NCI-H446 treated with DMSO at 0.1 percent for 48 hours (cell line): Measurements from ENCODE around the gene MCRS1.

Experiments used
- DNase-seq: peaks from one replicate; lab custom pipeline; 2025; lab: John Stamatoyannopoulos, UW

Gene MCRS1

DNA sequence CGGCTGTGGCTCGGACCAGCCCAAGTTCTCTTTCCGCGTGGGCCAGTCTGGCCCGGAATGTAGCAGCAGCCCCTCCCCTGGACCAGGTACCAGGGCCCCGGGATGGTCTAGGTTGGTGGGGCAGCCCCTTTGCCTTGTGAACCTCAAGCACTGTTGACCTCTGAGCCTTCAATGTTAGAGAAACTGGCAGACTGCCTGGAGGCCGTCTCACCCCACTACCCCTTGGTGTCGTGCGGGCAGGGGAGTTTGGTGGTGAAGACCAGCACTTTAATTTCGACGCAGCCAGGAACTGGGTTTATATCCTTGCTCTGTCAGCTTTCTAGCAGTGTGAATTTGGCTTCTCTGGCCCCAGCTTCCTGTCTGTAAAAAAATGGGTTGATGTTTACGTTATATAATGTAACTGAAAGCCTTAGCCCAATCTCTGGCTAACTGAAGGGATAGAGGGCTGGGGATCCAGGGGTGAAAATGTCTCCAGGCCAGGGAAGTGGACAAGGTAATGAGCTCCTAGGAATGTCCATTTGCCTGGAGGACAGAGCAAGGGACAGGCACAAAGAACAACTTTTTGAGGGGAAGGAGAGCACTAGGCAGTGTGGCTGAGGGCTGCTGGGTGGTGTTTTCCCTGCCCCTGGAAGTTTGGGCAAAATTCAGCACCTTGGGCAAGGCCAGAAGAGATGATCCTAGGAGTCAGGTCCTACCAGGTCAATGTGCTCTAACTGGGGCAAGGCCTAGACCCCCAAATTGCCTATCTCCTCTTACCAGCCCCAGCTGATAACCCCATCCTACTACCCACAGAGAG, 11.4 kb downstream of the MCRS1 start:
- DNase-seq: no peak

DNA sequence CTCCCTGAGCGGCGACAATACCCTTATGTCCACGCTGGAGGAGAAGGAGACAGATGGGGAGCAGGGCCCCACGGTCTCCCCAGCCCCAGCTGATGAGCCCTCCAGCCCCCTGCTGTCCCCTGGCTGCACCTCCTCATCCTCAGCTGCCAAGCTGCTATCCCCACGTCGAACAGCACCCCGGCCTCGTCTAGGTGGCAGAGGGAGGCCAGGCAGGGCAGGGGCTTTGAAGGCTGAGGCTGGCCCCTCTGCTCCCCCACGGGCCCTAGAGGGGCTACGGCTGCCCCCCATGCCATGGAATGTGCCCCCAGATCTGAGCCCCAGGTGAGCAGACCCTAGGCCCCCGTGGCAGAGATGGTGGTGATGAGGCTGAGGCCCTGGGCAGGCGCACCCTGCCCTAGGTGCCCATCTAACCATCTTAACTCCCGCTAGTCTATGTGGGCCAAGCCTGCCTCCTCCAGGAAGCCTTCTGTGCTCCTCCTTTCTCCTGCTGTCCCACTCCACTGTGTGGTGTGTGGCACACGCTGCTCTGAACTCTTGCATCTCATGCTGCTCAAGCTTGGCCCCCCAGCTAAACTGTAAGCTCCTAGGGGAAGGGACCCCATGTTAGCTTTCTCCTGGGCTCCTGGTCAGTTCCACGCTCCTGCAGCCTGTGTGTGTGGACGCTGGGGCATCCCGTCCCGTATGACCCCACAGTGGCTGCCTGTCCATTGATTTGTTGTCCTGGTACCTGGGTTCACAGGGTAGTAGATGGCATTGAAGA, 12.1 kb downstream of the MCRS1 start:
- no peak for DNase-seq

DNA sequence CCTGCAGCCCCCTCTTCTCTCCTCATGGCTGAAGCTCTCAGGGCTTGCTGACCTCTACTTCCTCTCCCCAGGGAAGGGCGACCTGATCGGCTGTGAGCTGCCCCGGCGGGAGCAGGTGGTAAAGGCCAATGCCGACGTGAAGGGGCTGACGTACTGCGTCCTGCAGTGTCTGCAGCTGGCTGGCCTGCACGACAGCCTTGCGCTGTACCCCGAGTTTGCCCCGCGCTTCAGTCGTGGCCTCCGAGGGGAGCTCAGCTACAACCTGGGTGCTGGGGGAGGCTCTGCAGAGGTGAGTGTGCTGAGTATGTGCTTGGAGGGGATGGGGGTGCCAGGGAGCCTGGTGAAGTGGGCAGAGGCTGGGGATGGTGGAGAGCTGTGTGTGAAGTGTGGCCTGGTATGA, 13.7 kb downstream of the MCRS1 start:
- DNase-seq: no peak

DNA sequence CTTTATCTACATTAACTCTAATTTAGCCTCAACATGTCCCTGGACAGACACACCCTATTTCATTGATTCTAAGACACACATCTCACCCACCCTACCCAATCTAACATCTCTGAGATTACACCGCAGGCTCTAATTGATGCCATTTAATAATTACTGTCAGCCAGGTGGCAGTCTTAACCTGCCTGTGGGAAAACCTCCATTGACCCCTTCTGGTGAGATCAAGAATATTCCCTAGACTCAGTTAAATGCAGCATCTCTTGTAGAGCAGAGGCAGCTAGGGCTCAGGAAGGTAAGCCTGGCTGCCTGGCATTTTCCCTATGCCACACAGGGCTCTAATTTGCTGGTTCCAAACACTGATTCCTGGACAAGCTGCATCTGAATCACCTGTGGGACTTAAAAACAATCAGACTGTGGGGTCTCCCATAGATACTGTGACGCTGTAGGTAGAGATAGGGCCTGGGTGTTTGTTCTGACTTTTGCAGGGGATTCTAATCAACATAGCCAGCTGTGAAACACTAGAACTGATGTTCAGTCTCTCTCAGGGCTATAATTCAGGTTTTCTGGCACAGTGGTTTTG, 14.3 kb downstream of the MCRS1 start:
- no peak for DNase-seq

DNA sequence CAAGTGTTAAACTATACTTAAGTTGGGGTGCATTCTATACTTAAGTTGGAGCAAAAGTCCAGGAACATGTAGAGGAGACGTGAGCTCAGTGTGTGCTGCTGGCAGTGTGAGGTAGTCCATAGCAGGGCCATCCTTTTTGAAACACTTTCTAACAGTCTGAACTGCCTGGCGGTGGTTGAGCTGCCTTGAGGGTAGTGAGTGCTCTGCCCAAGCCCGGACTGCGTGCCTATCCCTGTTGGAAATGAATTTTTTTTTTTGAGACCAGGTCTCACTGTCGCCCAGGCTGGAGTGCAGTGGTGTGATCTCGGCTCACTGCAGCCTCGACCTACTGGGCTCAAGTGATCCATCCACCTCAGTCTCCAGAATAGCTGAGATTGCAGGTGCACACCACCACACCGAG, 15.0 kb downstream of the MCRS1 start:
- DNase-seq: no peak

DNA sequence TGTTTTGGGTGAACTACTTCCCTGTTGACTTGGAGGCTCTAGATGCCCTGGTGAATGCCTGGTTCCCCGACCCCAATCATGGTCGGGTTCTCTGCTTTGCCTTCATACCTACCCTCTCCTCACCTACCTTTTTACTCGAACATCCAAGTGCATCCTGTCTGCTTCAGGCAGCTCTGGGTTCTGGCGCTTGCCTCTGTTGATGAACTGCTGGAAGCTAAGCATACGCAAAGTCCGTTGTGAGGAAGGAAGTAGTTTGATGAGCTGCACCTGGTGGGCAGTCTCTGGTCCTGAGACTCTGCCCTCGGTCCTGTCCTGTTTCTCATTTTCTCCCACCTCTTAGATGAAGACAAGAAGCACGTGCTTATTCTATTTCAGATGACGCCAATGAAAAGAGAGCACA, 15.5 kb downstream of the MCRS1 start:
- DNase-seq: no peak

DNA sequence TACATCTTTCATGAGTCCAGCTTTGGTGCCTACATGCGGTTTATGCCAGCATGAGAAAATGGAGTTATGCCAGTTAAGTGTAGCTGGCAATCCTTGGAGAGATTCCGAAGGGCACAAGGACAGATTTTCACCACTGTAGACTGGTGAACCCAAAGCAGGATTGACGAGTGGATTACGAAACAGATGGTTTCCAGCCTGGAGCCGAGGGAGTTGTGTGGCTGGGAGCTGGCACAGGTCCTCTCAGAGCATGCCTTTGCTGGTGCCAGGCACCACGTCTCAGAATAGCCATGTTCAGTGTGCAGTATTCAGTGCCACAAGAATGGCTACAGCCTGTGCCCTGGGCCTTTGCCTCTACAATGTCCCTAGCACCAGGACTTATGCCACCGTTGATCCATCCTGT, 15.9 kb downstream of the MCRS1 start:
- DNase-seq: no peak

DNA sequence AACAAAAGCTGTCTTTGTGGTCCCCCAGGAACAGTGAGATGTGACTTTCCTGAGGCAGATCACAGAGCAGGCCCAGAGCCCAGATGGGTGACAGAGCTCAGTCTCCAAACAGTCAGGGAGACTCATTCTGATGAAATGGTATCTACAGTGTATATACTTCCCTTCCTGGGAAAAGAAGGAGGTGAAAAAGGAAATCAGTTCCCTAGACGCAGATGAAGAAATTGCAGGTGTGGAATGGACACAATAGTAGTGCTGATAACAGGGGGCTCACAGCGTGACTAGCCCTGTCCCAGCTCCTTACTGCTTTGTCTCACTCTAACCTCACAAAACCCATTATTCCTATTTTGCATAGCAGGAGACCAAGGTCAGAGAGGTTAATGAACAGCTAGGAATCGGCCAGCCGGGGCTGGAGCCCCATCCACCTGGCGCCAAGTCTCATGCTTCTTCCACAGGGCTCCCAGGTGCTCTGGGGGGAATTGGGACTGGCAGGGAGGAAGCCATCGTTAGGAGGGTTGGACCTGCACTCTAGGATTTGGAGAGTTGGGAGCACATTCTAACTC, 17.2 kb downstream of the MCRS1 start:
- DNase-seq: no peak

DNA sequence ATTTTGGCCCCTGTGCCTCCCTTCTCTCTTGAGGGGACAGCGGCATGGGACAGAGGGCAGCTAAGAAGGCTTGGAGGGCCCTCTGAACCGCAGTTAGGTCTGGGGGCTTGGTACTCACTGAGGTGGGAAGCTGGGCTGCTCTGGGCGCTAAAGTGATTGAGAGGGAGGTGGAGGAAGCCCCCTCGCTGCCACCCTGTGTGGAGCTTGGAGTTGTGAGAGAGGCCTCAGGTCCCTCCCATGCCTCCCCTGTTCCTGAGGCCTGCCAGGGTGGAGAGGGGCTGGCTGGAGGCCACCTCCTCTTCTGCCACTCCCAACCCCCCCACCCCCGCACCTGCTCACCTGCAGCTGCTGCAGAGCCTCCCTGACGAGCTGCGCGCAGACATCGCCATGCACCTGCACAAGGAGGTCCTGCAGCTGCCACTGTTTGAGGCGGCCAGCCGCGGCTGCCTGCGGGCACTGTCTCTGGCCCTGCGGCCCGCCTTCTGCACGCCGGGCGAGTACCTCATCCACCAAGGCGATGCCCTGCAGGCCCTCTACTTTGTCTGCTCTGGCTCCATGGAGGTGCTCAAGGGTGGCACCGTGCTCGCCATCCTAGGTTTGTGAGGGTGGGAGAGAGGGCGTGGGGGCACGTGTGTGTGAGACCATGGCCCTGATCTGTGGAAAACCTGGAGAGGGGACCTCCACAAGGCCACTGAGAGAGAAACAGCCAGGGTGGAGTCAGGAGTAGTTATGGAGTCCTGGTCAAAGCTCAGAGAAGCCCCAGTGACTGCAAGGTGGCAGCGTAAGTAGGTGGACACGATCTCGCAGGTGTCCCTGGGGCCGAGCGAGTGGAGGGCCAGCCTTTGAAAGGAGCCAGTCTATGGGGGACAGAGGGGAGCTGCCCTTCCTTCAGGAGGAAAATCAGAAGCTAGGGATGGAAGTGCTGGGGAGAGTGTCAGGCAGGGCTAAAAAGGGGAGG, 17.9 kb downstream of the MCRS1 start:
- DNase-seq: no peak

DNA sequence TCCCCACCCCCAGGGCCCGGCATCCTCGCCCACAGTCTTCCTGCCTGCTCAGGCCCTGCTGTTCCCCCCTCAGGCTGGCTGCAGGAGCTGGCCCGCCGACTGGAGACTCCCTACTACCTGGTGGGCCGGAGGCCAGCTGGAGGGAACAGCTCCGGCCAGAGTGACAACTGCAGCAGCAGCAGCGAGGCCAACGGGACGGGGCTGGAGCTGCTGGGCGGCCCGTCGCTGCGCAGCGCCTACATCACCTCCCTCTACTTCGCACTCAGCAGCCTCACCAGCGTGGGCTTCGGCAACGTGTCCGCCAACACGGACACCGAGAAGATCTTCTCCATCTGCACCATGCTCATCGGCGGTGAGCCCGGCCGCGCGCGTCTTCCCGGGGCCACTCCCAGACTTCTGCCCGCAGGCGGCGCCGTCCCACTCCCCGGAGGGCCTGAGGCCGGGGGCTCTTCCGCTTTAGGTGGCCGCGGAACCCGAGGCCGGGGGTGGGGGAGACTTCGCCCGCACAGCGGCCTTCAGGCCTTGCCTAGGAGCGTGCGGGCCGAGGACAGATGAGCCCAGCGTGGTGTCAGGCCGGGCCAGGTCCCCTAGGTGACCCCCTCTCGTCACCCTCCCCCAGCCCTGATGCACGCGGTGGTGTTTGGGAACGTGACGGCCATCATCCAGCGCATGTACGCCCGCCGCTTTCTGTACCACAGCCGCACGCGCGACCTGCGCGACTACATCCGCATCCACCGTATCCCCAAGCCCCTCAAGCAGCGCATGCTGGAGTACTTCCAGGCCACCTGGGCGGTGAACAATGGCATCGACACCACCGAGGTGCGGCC, 18.9 kb downstream of the MCRS1 start:
- DNase-seq: no peak

DNA sequence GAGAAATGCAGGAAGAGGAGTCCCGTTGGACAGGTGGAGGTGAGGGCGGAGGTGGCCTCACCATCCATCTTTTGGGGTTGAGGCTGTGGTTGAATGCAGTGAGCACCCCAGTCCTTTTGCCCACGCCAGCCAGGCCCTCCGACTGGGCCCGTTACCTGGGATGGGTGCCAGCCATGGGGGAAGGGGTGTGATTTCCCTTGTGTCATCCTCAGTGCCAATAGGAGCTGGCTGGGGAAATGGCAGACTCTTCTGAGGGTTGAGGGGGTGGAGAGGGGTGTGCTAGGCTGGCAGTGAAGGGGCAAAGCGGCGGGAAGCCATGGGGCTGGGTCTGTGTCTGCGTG, 19.5 kb downstream of the MCRS1 start:
- DNase-seq: no peak

DNA sequence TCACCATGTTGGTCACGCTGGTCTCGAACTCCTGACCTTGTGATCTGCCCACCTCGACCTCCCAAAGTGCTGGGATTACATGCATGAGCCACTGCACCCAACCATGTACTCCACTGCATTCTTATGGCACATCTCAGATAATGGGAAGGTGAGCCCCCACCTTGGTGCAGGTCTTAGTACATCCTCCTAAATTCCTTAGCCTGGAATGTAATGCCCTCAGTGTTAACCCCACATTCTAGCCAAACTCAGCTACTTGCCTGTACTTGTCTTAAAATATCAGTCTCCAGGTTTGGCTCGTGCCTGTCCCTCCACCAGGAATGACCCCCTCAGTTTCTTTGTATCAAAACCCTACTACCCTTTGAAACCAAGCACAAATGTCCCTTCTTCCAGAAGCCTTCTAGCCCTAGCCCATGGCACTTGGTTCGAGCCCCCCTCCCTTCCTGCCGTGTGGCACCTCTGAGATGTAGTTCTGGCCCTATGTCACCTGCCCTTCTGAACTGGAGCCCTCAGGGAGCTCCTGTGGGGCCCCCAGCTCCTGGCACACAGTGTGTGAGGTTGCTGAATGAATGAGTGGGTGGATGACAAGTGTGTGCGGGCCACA, 20.8 kb downstream of the MCRS1 start:
- no peak for DNase-seq

DNA sequence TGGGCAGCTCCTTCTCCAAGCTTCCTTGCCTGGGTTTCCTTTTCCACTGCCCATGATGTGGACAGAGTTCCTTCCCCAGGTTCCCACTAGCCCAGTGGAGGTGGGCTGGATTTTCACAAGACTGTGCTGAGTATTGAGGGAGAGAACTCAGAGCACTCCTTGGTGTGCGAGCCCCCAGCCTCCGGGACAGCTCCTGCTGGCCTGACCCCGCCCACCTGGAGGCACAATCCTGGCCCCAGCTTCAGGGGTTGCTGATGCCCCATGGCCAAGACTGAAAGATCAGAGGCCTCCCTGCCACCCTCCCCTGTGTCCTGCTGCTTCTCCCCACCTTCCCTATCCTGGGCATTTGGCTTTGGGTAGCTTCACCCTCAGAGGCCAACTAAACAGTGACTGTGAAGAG, 21.5 kb downstream of the MCRS1 start:
- no peak for DNase-seq

DNA sequence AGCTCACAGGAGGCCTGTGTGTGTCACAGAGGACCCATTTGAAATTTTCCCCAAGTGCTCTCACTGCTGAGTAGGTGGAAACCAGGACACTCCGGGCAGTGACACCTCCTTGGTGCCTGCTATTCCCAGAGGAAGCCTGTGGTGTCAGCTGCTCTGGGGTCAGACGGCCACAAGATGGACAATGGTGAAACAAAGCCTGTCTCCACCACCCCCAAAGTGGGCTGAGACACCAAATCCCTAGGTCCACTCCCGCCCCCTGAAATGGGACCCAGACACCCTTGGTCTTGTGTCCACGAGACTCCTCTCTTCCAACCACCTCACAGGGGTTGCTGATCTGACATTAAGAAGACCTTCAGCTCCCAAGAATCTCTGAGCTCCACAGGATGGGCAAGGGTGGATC, 22.1 kb downstream of the MCRS1 start:
- no peak for DNase-seq

DNA sequence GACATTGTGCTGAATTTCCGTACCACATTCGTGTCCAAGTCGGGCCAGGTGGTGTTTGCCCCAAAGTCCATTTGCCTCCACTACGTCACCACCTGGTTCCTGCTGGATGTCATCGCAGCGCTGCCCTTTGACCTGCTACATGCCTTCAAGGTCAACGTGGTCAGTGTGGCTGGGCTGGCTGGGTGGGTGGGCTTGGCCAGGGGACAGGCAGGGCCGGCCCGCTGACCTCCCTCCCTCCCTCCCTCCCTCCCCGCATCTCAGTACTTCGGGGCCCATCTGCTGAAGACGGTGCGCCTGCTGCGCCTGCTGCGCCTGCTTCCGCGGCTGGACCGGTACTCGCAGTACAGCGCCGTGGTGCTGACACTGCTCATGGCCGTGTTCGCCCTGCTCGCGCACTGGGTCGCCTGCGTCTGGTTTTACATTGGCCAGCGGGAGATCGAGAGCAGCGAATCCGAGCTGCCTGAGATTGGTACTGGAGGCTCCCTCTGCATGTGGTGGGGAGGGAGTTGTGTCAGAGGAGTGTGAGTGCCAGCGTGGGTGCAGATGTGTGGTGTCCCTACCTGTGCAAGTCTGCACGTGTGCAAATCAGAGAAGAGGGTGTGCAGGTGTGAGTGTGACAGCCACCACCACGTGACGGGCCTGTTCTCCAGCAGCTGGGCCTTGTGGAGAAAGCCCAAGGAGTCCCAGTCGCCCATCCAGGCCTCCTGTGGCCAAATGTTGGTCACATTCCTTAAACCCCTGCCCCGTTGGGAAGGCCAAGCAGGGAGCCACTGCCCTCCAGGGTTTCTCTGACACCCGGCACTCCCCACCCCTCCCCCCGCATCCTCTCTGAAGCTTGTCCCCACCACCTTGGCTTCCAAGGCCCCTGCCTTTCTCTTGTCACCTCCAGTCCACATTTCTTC, 23.8 kb downstream of the MCRS1 start:
- DNase-seq: no peak

DNA sequence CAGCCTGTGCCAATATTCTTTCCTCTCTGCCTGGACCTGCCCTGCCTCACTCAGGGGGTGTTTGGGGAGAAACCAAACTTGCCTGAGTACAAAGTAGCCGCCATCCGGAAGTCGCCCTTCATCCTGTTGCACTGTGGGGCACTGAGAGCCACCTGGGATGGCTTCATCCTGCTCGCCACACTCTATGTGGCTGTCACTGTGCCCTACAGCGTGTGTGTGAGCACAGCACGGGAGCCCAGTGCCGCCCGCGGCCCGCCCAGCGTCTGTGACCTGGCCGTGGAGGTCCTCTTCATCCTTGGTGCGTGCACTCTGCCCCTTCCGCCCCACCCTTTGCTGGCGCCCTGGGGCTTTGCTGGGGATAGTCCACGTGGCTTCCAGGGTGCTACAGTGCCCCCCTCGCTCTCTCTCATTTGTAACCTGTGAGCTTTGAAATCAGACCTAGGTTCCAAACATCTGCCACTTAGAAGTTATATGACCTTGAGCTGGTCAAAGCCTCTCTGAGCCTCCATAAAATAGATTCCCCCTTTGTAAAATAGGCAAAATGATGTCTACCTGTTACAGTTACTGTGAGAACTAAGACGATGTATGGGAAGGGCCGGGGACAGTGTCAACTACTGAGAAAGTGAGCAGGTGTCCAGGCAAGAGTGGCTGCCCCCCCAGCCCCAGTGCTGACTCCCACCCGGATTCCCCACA, 24.6 kb downstream of the MCRS1 start:
- no peak for DNase-seq

DNA sequence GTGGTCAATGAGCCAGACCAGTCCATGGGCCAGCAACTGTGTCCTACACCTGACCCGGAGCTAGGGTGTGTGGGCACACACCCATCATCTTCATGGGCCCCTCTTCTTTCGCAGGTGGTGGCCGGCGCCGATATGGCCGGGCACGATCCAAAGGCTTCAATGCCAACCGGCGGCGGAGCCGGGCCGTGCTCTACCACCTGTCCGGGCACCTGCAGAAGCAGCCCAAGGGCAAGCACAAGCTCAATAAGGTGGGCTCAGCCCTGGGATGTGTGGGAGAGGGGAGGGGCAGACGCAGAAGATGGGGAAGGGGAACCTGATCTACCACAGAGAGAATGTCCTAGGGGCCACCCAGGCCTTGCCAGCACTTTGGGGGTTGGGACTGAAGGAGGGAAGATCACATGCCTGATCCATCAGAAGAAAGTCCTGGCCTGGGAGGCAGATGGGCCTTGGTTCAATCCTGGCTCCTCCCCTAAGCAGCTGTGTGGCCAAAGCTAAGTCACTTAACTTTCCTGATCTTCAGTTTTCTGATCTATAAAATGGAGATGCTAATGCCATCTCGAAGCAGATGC, 25.3 kb downstream of the MCRS1 start:
- DNase-seq: no peak

DNA sequence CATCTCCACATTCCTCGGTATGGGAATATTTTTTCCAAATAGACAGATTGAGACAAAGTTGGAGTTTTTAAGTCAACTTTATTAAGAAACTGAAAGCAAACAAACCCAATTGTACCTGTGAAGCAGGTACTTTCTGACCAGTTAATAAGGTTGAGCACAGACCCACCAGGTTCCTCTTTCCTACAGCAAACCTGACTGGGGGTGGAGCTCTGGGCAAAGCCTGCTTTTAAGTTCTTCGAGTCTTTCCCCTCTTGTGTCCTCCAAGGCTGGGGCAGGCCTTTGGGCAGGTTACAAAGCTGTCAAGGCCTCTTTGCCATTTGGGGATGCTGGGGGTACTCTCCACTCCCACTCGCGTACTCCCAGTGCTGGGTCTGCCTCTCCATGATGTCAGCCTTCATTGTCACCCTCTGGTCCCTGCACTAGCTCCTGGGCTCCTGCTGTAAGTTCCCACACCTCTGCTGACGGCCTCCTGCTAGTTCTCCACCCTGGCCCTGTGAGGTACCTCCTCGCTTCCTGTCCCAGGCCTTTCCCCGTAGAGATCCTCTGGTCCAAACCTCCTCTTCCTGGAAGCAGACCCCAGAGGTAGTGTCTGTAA, 25.9 kb downstream of the MCRS1 start:
- DNase-seq: no peak
